ENCODE results near the gene PGLYRP3. TPM values are rescaled to one million over a fixed set of nuclear protein-coding genes. Genes with fewer than 3 reads are reported as not detected.

PGLYRP3 gene
- total RNA-seq, 2 experiments from 2014 or later, result not detected

- intact Hi-C loops (cut with DNase I, micrococcal nuclease), result no loop called here
- no peak overlapping the region for H3K4me3 ChIP-seq (ENCODE audit: low read length)
- TF ChIP-seq CTCF (IDR thresholded peaks at IDR 0.05), result no peak
- H3K27me3 ChIP-seq (ENCODE audit: control insufficient read depth in 1 of 2, insufficient read depth in 2 of 2, low read length in 2 of 2), result peaks cover 4 to 13% of the 10 kb centered on the region in 2 experiments
- DNase-seq, result no peak
- H3K27ac ChIP-seq (ENCODE audit: low read depth in 1 of 2, low read length in 2 of 2), result no peak overlapping the region
- ATAC-seq (ENCODE audit: poor library complexity), result no peak
- Mint-ChIP-seq H3K27me3 (peaks cover 19% of the 10 kb centered on the region), H3K4me3 (no peak overlapping the region), H3K9me3 (no peaks in the 10 kb centered on the region), H3K4me1 (ENCODE audit: low read depth) (no peaks in the 10 kb centered on the region), H3K36me3 (ENCODE audit: low read depth) (no peaks in the 10 kb centered on the region), H3K27ac (no peak overlapping the region)
- CTCF ChIA-PET, result no interaction called here
- no peaks in the 10 kb centered on the region for H3K36me3 ChIP-seq (ENCODE audit: insufficient read depth, low read length)
- POLR2A ChIA-PET, result no interaction called here
- H3K4me1 ChIP-seq (ENCODE audit: insufficient read depth, low read length), result no peaks in the 10 kb centered on the region
- peaks cover 0 to 3% of the 10 kb centered on the region in 2 experiments for H3K9me3 ChIP-seq (ENCODE audit: control insufficient read depth in 1 of 2, insufficient read depth in 1 of 2, low read length in 2 of 2)
Observed at GRCh38 chr1:153308540-153308939, 4.2 kb downstream of the PGLYRP3 start.

DNA sequence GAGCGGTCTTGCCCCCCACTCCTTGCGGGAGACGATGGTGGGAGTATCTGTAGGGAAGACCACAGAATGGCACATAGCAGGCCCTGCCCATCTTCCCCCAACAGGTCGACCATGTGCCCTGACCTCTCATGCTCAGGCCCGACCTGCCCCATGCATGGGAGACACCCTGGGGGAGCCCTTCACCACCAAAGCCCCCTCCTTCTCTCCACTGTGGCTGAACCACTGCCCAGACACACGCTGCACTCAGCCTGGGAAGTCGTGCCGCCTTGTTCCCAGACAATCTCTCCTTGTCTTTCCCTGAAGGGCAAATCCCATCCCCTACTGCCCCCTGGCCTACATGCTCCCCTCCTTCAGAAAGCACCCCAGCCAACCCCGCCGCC is 5.5 kb downstream of the PGLYRP3 start:
- H3K9me3 ChIP-seq (ENCODE audit: control insufficient read depth in 1 of 2, insufficient read depth in 1 of 2, low read length in 2 of 2), result peaks cover 0 to 3% of the 10 kb centered on the region in 2 experiments
- H3K27ac ChIP-seq (ENCODE audit: low read depth in 1 of 2, low read length in 2 of 2), result no peak overlapping the region
- no peak overlapping the region for H3K27ac Mint-ChIP-seq
- H3K27me3 Mint-ChIP-seq, result peaks cover 11% of the 10 kb centered on the region
- H3K36me3 ChIP-seq (ENCODE audit: insufficient read depth, low read length), result no peaks in the 10 kb centered on the region
- no peaks in the 10 kb centered on the region for H3K9me3 Mint-ChIP-seq
- peaks cover 4 to 9% of the 10 kb centered on the region in 2 experiments for H3K27me3 ChIP-seq (ENCODE audit: control insufficient read depth in 1 of 2, insufficient read depth in 2 of 2, low read length in 2 of 2)
- intact Hi-C loops (cut with DNase I, micrococcal nuclease), result no loop called here
- H3K4me3 Mint-ChIP-seq, result no peak overlapping the region
- no peak for TF ChIP-seq CTCF (IDR thresholded peaks at IDR 0.05)
- no peaks in the 10 kb centered on the region for H3K4me1 ChIP-seq (ENCODE audit: insufficient read depth, low read length)
- H3K4me3 ChIP-seq (ENCODE audit: low read length), result no peak overlapping the region
- POLR2A ChIA-PET, result no interaction called here
- no peak for DNase-seq
- H3K4me1 Mint-ChIP-seq (ENCODE audit: low read depth), result no peaks in the 10 kb centered on the region
- CTCF ChIA-PET, result no interaction called here
- no peak for ATAC-seq (ENCODE audit: poor library complexity)
- no peaks in the 10 kb centered on the region for H3K36me3 Mint-ChIP-seq (ENCODE audit: low read depth)

- POLR2A ChIA-PET, result no interaction called here
- Histone ChIP-seq H3K9me3 (ENCODE audit: control insufficient read depth in 1 of 2, insufficient read depth in 1 of 2, low read length in 2 of 2) (peaks cover 0 to 3% of the 10 kb centered on the region in 2 experiments), H3K36me3 (ENCODE audit: insufficient read depth, low read length) (no peaks in the 10 kb centered on the region), H3K4me3 (ENCODE audit: low read length) (no peak overlapping the region), H3K27ac (ENCODE audit: low read depth in 1 of 2, low read length in 2 of 2) (no peak overlapping the region), H3K27me3 (ENCODE audit: control insufficient read depth in 1 of 2, insufficient read depth in 2 of 2, low read length in 2 of 2) (peaks cover 0 to 9% of the 10 kb centered on the region in 2 experiments), H3K4me1 (ENCODE audit: insufficient read depth, low read length) (no peaks in the 10 kb centered on the region)
- no peak for DNase-seq
- Mint-ChIP-seq H3K36me3 (ENCODE audit: low read depth) (no peaks in the 10 kb centered on the region), H3K9me3 (no peaks in the 10 kb centered on the region), H3K4me1 (ENCODE audit: low read depth) (no peaks in the 10 kb centered on the region), H3K27ac (no peak overlapping the region), H3K4me3 (no peak overlapping the region), H3K27me3 (peaks cover 7% of the 10 kb centered on the region)
- no peak for TF ChIP-seq CTCF (IDR thresholded peaks at IDR 0.05)
- intact Hi-C loops (cut with DNase I, micrococcal nuclease), result no loop called here
- CTCF ChIA-PET, result no interaction called here
- no peak for ATAC-seq (ENCODE audit: poor library complexity)
Observed at GRCh38 chr1:153306303-153307220, 6.2 kb downstream of the PGLYRP3 start.

Data from CD4-positive, alpha-beta T cell (primary cell).